LNCaP clone FGC (cell line): ENCODE measurements around the gene SEPTIN12.

Experiments
- DNase-seq: peaks from one replicate; pipeline ENCODE4 v3.0.0-alpha.2; 2011; ENCODE audit warnings: low read depth
- H3K4me3 ChIP-seq: 2 replicates; pipeline ENCODE4 v1.5.1; 2011; ENCODE audit warnings: mild to moderate bottlenecking, low read depth, low read length, control low read depth
- TF ChIP-seq, protein P1 (sequence below): IDR thresholded peaks from 2 replicates; pipeline ENCODE4 v1.5.1; 2012; ENCODE audit warnings: mild to moderate bottlenecking; ENCODE audit not compliant: control insufficient read depth, insufficient read depth; ENCODE audit errors: extremely low read depth

SEPTIN12 gene

DNA sequence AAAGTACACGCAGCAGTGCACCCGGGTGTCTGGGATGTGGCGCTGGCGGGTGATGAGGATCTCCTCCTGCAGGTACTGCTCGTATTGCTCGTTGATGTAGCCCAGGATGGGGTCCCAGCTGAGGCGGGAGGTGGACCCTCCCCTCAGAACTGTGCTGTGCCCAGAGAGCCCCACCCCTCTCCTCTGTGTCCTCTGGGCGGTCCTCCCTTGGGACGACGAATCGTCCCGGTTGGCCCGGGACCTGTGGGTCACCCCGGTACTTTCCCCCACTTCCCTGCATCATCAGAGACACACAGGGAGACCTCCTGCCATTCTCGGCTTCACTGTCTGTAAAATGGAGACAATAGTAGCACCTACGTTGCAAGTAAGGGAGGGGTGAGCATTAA is 4.2 kb downstream of the SEPTIN12 start:
- H3K4me3 ChIP-seq: no peak overlapping the region
- TF ChIP-seq, protein P1, sequence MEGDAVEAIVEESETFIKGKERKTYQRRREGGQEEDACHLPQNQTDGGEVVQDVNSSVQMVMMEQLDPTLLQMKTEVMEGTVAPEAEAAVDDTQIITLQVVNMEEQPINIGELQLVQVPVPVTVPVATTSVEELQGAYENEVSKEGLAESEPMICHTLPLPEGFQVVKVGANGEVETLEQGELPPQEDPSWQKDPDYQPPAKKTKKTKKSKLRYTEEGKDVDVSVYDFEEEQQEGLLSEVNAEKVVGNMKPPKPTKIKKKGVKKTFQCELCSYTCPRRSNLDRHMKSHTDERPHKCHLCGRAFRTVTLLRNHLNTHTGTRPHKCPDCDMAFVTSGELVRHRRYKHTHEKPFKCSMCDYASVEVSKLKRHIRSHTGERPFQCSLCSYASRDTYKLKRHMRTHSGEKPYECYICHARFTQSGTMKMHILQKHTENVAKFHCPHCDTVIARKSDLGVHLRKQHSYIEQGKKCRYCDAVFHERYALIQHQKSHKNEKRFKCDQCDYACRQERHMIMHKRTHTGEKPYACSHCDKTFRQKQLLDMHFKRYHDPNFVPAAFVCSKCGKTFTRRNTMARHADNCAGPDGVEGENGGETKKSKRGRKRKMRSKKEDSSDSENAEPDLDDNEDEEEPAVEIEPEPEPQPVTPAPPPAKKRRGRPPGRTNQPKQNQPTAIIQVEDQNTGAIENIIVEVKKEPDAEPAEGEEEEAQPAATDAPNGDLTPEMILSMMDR: no peak
- no peak for DNase-seq

DNA sequence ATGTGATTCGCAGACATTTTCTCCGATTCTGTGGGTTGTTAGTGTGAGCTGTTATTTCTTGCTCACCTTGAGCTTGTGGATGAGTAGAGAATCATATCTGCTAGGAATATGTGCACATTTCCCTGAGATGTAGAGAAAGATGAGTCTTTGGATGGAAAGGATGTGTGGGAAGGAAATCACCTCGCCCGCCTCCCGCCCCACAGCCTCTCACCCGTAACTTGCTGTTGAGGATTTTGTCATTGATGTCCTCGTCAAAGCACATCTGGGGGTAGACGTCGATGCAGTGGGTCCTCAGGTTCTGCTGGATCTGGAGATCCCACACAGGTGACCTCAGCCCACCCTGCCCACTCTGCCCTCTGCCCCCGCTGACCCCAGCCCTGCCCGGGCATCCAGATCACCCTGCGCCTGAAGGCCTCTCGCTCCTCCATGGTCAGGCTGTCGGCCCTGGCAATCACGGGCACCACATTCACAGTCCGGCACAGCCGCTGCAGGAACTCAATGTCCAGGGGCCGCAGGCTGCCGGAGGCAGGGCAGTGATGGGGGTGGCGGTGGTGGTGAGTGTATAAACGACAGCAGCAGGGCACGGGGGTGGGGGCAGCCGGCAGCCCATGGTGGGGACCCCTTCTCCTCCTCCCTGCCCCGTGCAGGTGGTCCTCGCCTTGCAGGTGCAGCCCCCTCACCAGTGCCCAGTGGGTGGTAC is 4.7 kb downstream of the SEPTIN12 start:
- no peak overlapping the region for H3K4me3 ChIP-seq
- no peak for DNase-seq
- TF ChIP-seq, protein P1: no peak

GRCh38 chr16:4780235-4780634 is 7.9 kb downstream of the SEPTIN12 start:
- DNase-seq: no peak

DNA sequence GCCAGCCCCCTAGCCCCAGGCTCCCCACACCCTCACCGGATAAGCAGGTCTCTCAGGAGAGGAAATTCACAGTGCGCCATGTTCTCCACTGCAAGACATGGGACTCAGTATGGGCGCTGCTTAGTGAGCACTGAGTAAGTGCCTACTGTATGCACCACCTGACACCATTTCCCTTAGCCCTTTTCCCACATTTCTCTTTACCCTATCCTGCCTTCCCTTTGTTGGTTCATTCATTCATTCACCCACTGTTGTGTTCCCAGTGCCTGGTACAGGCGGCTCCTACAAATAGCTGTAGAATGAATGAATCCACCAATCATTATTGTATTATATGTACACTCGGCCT is 10.1 kb downstream of the SEPTIN12 start:
- no peak overlapping the region for H3K4me3 ChIP-seq
- TF ChIP-seq, protein P1: no peak
- DNase-seq: no peak

More at GRCh38 chr16:4780235-4780634, 7.9 kb downstream of the SEPTIN12 start:
- TF ChIP-seq, protein P1: no peak
- H3K4me3 ChIP-seq: no peak overlapping the region

DNA sequence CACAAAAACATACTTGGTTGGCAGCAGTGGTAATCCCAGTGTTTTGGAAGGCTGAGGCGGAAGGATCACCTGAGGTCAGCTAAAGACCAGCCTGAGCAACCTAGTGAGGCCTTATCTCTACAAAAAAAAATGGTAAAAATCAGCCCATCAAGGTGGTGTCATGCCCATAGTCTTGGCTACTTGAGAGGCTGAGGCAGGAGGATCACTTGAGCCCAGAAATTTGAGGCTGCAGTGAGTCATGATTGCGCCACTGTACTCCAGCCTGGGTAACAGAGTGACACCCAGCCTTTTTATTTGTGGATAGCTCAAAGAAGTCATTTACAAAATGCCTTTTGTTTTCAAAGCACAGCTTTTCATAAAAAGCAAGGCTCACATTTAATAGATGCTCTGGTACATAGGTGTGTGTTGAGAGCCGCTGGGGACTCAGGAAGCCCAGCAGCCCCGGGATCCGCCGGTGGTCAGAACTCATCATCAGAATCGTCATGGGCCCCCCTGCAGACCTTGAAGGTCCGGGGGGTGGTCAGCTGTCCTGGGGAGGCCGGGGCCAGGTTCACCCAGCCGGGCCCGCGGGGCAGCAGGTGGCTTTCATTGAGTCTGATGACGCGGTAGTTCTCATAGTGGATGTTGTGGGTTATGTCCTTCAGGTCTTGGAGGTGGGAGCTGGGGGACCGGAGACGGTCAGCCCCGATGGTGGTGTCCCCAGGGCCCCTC is 10.7 kb downstream of the SEPTIN12 start:
- DNase-seq: no peak
- H3K4me3 ChIP-seq: no peak overlapping the region
- TF ChIP-seq, protein P1: no peak

DNA sequence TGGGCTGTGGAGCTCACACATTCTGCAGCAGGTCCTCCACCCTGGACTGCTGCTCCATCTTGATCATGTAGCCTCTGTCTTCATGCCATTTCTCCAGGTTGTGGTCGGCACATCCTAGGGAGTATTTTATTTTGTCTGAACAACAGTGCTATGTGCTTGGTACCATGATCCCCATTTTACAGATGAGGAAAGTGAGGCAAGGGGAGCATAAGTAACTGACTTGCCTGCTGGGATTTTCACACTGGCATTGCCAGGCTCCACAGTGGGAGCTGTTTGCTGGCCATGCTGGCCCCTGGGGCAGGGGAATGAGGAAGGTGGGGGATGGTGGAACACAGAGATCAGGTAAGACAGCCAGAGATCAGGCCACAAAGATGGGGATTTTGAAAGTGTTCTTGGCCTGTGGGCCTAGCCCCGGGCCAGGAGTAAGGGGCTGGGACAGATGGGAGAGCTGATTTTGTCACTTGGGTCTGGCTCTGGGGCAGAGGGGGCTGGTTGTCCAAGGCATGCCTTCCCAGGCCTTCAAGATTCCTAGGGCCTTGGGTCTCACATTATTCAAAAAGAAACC is 11.9 kb downstream of the SEPTIN12 start:
- TF ChIP-seq, protein P1: no peak
- DNase-seq: no peak

DNA sequence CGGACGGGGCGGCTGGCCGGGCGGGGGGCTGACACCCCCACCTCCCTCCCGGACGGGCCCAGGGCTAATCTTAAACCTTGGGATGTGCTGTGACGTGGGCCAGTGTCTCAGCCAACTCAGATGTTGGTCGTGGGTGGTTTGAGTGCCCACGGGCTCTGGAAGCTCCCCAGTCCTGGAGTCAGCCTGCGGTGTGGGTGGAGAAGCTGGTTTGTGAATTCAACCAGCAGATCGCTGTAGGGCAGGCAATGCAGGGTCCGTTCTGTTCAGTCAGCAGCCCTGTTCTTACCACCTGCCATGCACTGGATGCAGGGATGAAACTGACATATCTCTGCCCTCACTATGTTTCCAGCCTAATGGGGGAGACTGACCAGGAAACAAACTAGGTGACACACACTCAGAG is 13.1 kb downstream of the SEPTIN12 start:
- no peak for DNase-seq
- TF ChIP-seq, protein P1: no peak
- H3K4me3 ChIP-seq: no peak overlapping the region

More for the DNA sequence above, 11.9 kb downstream of the SEPTIN12 start:
- no peak overlapping the region for H3K4me3 ChIP-seq
